ENCODE results near the gene SEC14L2.

SEC14L2 gene

DNA sequence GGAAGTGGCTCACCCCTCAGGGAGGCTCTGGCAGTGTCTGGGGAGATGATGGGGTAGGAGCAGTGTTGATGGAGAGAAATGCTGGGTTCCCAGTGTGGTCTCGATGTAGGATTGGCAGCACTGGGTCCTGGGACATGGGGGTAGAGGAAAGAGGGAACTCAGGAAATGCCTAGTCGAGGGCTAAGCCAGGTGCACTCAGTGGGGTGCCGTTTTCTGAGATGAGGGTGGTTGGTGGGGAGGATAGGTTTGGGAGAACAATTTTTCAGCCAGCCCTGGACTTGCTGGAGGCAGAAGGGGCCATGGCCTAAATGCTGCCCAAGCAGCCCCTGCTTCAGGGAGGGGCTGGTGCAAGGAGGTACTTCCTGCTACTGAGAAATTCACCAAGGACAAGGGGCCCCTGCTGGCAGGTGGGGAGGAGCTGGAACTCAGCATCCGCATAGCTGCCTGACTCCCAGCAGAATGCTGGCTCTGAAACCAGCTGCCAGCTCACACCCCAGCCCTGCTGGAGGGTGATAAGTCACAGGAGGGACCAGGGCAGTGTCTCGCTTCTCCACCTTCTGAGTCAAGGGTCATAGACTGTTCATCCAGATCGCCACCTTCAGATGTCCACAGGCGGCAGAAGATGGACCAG lies 34.1 kb upstream of the SEC14L2 start:
- H3K4me3 ChIP-seq (ENCODE audit: low read depth, low read length): no peak overlapping the region
- TF ChIP-seq ZNF132 (tag by site-specific recombination; IDR thresholded peaks at IDR 0.05; ENCODE audit: borderline replicate concordance) (no peak), ZFP37 (tag by site-specific recombination; IDR thresholded peaks at IDR 0.05) (peak; percentile 95)
- H3K9me3 ChIP-seq (ENCODE audit: control insufficient read depth, insufficient read depth, low read depth, low read length): no peaks in the 10 kb centered on the region
- CTCF ChIA-PET: interaction anchor here (0.7 to 1.2 kb wide), 2 partner anchors 275 to 377 kb away, joined by 3 to 4 read pairs; no protein-coding TSS in a partner anchor
- no peak overlapping the region for H3K27ac ChIP-seq (ENCODE audit: extremely low read depth, low read depth, low read length)
- peaks cover 0 to 11% of the 10 kb centered on the region in 2 experiments; a peak in 2 of 3 replicates for H3K36me3 ChIP-seq (ENCODE audit: control insufficient read depth in 2 of 2, insufficient read depth in 1 of 2, low read length in 2 of 2)
- POLR2A ChIA-PET: interaction anchor here (1.0 kb wide), 1 partner anchor 49 kb away, joined by 6 read pairs; no protein-coding TSS in a partner anchor
- no peaks in the 10 kb centered on the region for H3K4me1 ChIP-seq (ENCODE audit: control insufficient read depth, insufficient read depth, low read length)

DNA sequence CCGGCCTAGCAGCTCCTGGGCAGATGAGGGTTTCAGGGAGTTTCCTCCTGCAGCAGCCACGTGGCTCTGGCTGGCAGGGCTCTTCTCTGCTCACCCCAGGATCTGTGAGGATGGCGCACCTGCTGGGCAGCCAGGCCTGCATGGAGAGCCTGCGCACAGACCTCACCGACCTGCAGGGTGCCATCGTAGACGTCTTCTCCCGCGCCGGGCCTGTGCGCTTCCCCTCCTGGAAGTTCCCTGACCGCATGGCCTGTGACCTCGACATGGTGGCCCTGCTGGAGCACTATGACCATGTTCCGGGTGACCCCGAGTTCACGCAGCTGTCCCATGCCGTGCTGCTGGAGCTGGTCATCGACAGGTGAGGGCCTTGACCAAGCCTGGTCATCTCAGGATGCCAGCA lies 30.9 kb upstream of the SEC14L2 start:
- POLR2A ChIA-PET: interaction anchor here (0.7 to 2.9 kb wide), 4 partner anchors 9 to 39 kb away, joined by 3 to 8 read pairs (median 5); partner anchors contain the start of genes CCDC157, SF3A1 and TBC1D10A
- H3K4me1 ChIP-seq (ENCODE audit: control insufficient read depth, insufficient read depth, low read length): no peaks in the 10 kb centered on the region
- H3K4me3 ChIP-seq (ENCODE audit: low read depth, low read length): no peak overlapping the region
- TF ChIP-seq ZNF211 (tag by site-specific recombination; IDR thresholded peaks at IDR 0.05; ENCODE audit: low read depth) (no peak), GLI2 (tag by site-specific recombination; IDR thresholded peaks at IDR 0.05; ENCODE audit: borderline replicate concordance, low read depth) (no peak), ZNF501 (tag by site-specific recombination; IDR thresholded peaks at IDR 0.05) (no peak), ZNF184 (tag by site-specific recombination; IDR thresholded peaks at IDR 0.05) (no peak), GLIS2 (tag by site-specific recombination; IDR thresholded peaks at IDR 0.05) (no peak), ZNF747 (tag by site-specific recombination; IDR thresholded peaks at IDR 0.05) (no peak), ZFP69B (tag by site-specific recombination; IDR thresholded peaks at IDR 0.05) (no peak), ZNF239 (tag by site-specific recombination; IDR thresholded peaks at IDR 0.05) (no peak), ZNF404 (tag by site-specific recombination; IDR thresholded peaks at IDR 0.05) (no peak), ZNF121 (tag by site-specific recombination; IDR thresholded peaks at IDR 0.05) (no peak), KLF16 (tag by site-specific recombination; IDR thresholded peaks at IDR 0.05) (no peak), MZF1 (tag by site-specific recombination; IDR thresholded peaks at IDR 0.05; ENCODE audit: borderline replicate concordance) (no peak), ZNF610 (tag by site-specific recombination; IDR thresholded peaks at IDR 0.05; ENCODE audit: borderline replicate concordance) (no peak), ZNF660 (tag by site-specific recombination; IDR thresholded peaks at IDR 0.05) (no peak), REPIN1 (tag by site-specific recombination; IDR thresholded peaks at IDR 0.05; ENCODE audit: low read depth) (no peak), ZXDB (tag by site-specific recombination; IDR thresholded peaks at IDR 0.05) (no peak), ZNF37A (tag by site-specific recombination; IDR thresholded peaks at IDR 0.05) (no peak)
- TF ChIP-seq, protein P1, sequence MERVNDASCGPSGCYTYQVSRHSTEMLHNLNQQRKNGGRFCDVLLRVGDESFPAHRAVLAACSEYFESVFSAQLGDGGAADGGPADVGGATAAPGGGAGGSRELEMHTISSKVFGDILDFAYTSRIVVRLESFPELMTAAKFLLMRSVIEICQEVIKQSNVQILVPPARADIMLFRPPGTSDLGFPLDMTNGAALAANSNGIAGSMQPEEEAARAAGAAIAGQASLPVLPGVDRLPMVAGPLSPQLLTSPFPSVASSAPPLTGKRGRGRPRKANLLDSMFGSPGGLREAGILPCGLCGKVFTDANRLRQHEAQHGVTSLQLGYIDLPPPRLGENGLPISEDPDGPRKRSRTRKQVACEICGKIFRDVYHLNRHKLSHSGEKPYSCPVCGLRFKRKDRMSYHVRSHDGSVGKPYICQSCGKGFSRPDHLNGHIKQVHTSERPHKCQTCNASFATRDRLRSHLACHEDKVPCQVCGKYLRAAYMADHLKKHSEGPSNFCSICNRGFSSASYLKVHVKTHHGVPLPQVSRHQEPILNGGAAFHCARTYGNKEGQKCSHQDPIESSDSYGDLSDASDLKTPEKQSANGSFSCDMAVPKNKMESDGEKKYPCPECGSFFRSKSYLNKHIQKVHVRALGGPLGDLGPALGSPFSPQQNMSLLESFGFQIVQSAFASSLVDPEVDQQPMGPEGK (tag by site-specific recombination; IDR thresholded peaks at IDR 0.05): no peak
- TF ChIP-seq, protein P2, sequence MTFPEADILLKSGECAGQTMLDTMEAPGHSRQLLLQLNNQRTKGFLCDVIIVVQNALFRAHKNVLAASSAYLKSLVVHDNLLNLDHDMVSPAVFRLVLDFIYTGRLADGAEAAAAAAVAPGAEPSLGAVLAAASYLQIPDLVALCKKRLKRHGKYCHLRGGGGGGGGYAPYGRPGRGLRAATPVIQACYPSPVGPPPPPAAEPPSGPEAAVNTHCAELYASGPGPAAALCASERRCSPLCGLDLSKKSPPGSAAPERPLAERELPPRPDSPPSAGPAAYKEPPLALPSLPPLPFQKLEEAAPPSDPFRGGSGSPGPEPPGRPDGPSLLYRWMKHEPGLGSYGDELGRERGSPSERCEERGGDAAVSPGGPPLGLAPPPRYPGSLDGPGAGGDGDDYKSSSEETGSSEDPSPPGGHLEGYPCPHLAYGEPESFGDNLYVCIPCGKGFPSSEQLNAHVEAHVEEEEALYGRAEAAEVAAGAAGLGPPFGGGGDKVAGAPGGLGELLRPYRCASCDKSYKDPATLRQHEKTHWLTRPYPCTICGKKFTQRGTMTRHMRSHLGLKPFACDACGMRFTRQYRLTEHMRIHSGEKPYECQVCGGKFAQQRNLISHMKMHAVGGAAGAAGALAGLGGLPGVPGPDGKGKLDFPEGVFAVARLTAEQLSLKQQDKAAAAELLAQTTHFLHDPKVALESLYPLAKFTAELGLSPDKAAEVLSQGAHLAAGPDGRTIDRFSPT (tag by site-specific recombination; IDR thresholded peaks at IDR 0.05): no peak
- TF ChIP-seq, protein P3, sequence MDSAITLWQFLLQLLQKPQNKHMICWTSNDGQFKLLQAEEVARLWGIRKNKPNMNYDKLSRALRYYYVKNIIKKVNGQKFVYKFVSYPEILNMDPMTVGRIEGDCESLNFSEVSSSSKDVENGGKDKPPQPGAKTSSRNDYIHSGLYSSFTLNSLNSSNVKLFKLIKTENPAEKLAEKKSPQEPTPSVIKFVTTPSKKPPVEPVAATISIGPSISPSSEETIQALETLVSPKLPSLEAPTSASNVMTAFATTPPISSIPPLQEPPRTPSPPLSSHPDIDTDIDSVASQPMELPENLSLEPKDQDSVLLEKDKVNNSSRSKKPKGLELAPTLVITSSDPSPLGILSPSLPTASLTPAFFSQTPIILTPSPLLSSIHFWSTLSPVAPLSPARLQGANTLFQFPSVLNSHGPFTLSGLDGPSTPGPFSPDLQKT (IDR thresholded peaks at IDR 0.05; ENCODE audit: borderline replicate concordance, low read depth, low read length): no peak
- H3K36me3 ChIP-seq (ENCODE audit: control insufficient read depth in 2 of 2, insufficient read depth in 1 of 2, low read length in 2 of 2): peaks cover 0 to 8% of the 10 kb centered on the region in 2 experiments; a peak in 2 of 3 replicates
- CTCF ChIA-PET: interaction anchor here (1.0 to 1.5 kb wide), 2 partner anchors 21 to 26 kb away, joined by 3 read pairs; partner anchors contain the start of gene RNF215
- no peak overlapping the region for H3K27ac ChIP-seq (ENCODE audit: extremely low read depth, low read depth, low read length)
- no peaks in the 10 kb centered on the region for H3K9me3 ChIP-seq (ENCODE audit: control insufficient read depth, insufficient read depth, low read depth, low read length)

All from HEK293 (cell line).